GM12878 (cell line): ENCODE data around the gene LCN1.

ENCODE experiments used
- BHLHE40 ChIP-seq, 2 experiments: fragments of 450-650 bp in 1 of 2; IDR thresholded peaks; 2 replicates each; pipeline ENCODE4 v1.6.1; 2011 to 2017; ENCODE audit warnings: low read depth in 2 of 2, borderline replicate concordance in 1 of 2, improper control_type of control experiment in 1 of 2, low read length in 1 of 2, mild to moderate bottlenecking in 1 of 2
- TCF12 ChIP-seq: IDR thresholded peaks from 2 replicates; pipeline ENCODE4 v1.6.1; 2011; ENCODE audit warnings: low read depth, mild to moderate bottlenecking, low read length
- ZNF274 ChIP-seq: IDR thresholded peaks from one replicate; pipeline ENCODE4 v1.8.0; 2011; ENCODE audit not compliant: insufficient read length, insufficient read depth

GRCh38 chr9:135498381-135499126, 22.7 kb upstream of the LCN1 start:
- TF ChIP-seq ZNF274 (no peak), TCF12 (no peak), BHLHE40 (IDR thresholded peaks at IDR 0.05; ENCODE audit: borderline replicate concordance in 1 of 2, low read depth in 2 of 2, low read length in 1 of 2) (no peak)
